IMR-90 (cell line): ENCODE results near the gene TGM5. TPM values are rescaled to one million over a fixed set of nuclear protein-coding genes. Genes with fewer than 3 reads are reported as not detected.
A peak's percentile ranks its signal among the peaks of the same experiment; 100 is the strongest.

ENCODE experiments used
- ATAC-seq: fragments of 200-7000 bp; cut with Tn5 transposase; 2 replicates; pipeline ENCODE4 v1.9.1; 2020; ENCODE audit warnings: low read depth, mild to moderate bottlenecking, moderate library complexity
- BruUV-seq: library from RNA; stranded (reverse); fragments of 400-500 nt; replicated peaks from 2 replicates; lab custom pipeline; 2021; lab: Mats Ljungman, UMichigan
- CTCF ChIA-PET: fragments of 300-600 bp; formaldehyde crosslinking; extraction: SDS; loops from one replicate; lab custom pipeline; 2021; ENCODE audit warnings: antibody characterized with exemption; lab: Yijun Ruan, JAX
- POLR2A ChIA-PET: fragments of 300-600 bp; sonication (Branson Sonifier 250); formaldehyde crosslinking; loops from one replicate; lab custom pipeline; 2022; ENCODE audit warnings: antibody characterized with exemption; ENCODE audit not compliant: unreplicated experiment; lab: Charles Lee
- DNase-seq: peaks from one replicate; pipeline ENCODE4 v3.0.0; 2013
- H2AFZ ChIP-seq: replicated peaks from 2 replicates; pipeline ENCODE3; 2013; ENCODE audit warnings: low read length, mild to moderate bottlenecking; ENCODE audit not compliant: poor library complexity
- H2AK5ac ChIP-seq: 2 replicates; pipeline ENCODE4 v1.6.1; 2013; ENCODE audit warnings: low read depth, low read length, inconsistent platforms
- H2AK9ac ChIP-seq: replicated peaks from 2 replicates; pipeline ENCODE3; 2013; ENCODE audit warnings: mild to moderate bottlenecking, low read depth, low read length, moderate library complexity; ENCODE audit not compliant: poor library complexity
- H2BK120ac ChIP-seq: 2 replicates; pipeline ENCODE4 v1.6.1; 2013; ENCODE audit warnings: low read depth, low read length, inconsistent platforms
- H2BK15ac ChIP-seq: 3 replicates; pipeline ENCODE4 v1.6.1; 2013; ENCODE audit warnings: low read depth, low read length, inconsistent platforms
- H2BK20ac ChIP-seq: 2 replicates; pipeline ENCODE4 v1.6.1; 2013; ENCODE audit warnings: low read depth, mild to moderate bottlenecking, inconsistent platforms, low read length, moderate library complexity
- H2BK5ac ChIP-seq: 2 replicates; pipeline ENCODE4 v1.6.1; 2013; ENCODE audit warnings: mild to moderate bottlenecking, low read depth, low read length, inconsistent platforms; ENCODE audit not compliant: poor library complexity, severe bottlenecking
- H3K14ac ChIP-seq: replicated peaks from 2 replicates; pipeline ENCODE4 v1.6.1; 2013; ENCODE audit warnings: low read depth, low read length, inconsistent platforms
- H3K18ac ChIP-seq: 2 replicates; pipeline ENCODE4 v1.6.1; 2013; ENCODE audit warnings: low read depth, low read length, control low read depth
- H3K23ac ChIP-seq: 2 replicates; pipeline ENCODE4 v1.6.1; 2013; ENCODE audit warnings: low read depth, low read length, inconsistent platforms
- H3K27ac ChIP-seq: 2 replicates; pipeline ENCODE4 v1.5.1; 2013; ENCODE audit warnings: mild to moderate bottlenecking, control low read depth, low read length; ENCODE audit not compliant: insufficient read depth
- H3K27me3 ChIP-seq: 2 replicates; pipeline ENCODE4 v1.6.1; 2013; ENCODE audit warnings: low read length; ENCODE audit not compliant: control insufficient read depth, insufficient read depth
- H3K36me3 ChIP-seq: 2 replicates; pipeline ENCODE4 v1.6.1; 2013; ENCODE audit warnings: low read length, mixed read lengths; ENCODE audit not compliant: control insufficient read depth, insufficient read depth
- H3K4ac ChIP-seq: 2 replicates; pipeline ENCODE4 v1.6.1; 2013; ENCODE audit warnings: low read depth, low read length, inconsistent platforms
- H3K4me1 ChIP-seq: 2 replicates; pipeline ENCODE4 v1.6.1; 2013; ENCODE audit warnings: low read length, mixed read lengths; ENCODE audit not compliant: control insufficient read depth, insufficient read depth
- H3K4me2 ChIP-seq: 2 replicates; pipeline ENCODE4 v1.6.1; 2013; ENCODE audit warnings: low read depth, mild to moderate bottlenecking, control low read depth, low read length, moderate library complexity
- H3K4me3 ChIP-seq: 2 replicates; pipeline ENCODE4 v1.5.1; 2013; ENCODE audit warnings: low read depth, mild to moderate bottlenecking, control low read depth, low read length, moderate library complexity; ENCODE audit not compliant: insufficient read depth
- H3K56ac ChIP-seq: 2 replicates; pipeline ENCODE4 v1.6.1; 2013; ENCODE audit warnings: low read length, inconsistent platforms; ENCODE audit not compliant: insufficient read depth; ENCODE audit errors: extremely low read depth
- H3K79me1 ChIP-seq, 2 experiments: 2 replicates each; pipeline ENCODE4 v1.6.1; 2013; ENCODE audit warnings: low read length in 2 of 2, inconsistent platforms in 1 of 2, low read depth in 1 of 2
- H3K9ac ChIP-seq: 2 replicates; pipeline ENCODE4 v1.6.1; 2013; ENCODE audit warnings: low read depth, low read length, control low read depth
- H3K9me1 ChIP-seq: 2 replicates; pipeline ENCODE4 v1.6.1; 2013; ENCODE audit warnings: low read length, inconsistent platforms; ENCODE audit not compliant: insufficient read depth
- H3K9me3 ChIP-seq: 2 replicates; pipeline ENCODE4 v1.6.1; 2013; ENCODE audit warnings: low read length; ENCODE audit not compliant: control insufficient read depth, insufficient read depth
- H4K20me1 ChIP-seq: 2 replicates; pipeline ENCODE4 v1.6.1; 2013; ENCODE audit warnings: low read length, inconsistent platforms; ENCODE audit not compliant: insufficient read depth
- H4K5ac ChIP-seq: 2 replicates; pipeline ENCODE4 v1.6.1; 2013; ENCODE audit warnings: mild to moderate bottlenecking, low read depth, low read length, control low read depth
- H4K8ac ChIP-seq, 2 experiments: 2 replicates each; pipeline ENCODE4 v1.6.1; 2013; ENCODE audit warnings: low read depth in 2 of 2, low read length in 2 of 2, control low read depth in 1 of 2, inconsistent platforms in 1 of 2
- H4K91ac ChIP-seq: 2 replicates; pipeline ENCODE4 v1.6.1; 2013; ENCODE audit warnings: low read depth, low read length, inconsistent platforms; ENCODE audit not compliant: insufficient read depth
- RCOR1 ChIP-seq: IDR thresholded peaks from 2 replicates; pipeline ENCODE4 v1.6.1; 2012; ENCODE audit warnings: mild to moderate bottlenecking, low read length, improper control_type of control experiment; ENCODE audit not compliant: insufficient replicate concordance
- USF2 ChIP-seq: fragments of 150-350 bp; IDR thresholded peaks from 2 replicates; pipeline ENCODE4 v1.6.1; 2017; ENCODE audit warnings: mild to moderate bottlenecking, antibody characterized with exemption, low read length, low read depth
- WGBS, 2 experiments: methylation state at CpG; one replicate each; pipeline versions ENCODE4 v1.1.5 to v1.1.7; 2013; ENCODE audit warnings: missing lambda C conversion rate in 2 of 2; ENCODE audit not compliant: insufficient read length in 1 of 2; ENCODE audit errors: extremely low coverage in 2 of 2; 5-methylcytosine and 5-hydroxymethylcytosine counted together
- dilution Hi-C: fragments of 300-500 bp; cut with HindIII; formaldehyde crosslinking; loops from one replicate; pipeline ENCODE4 v1.14.3; 2018; ENCODE audit warnings: low sequenced_read_pairs; ENCODE audit not compliant: unreplicated experiment
- in situ Hi-C: fragments of 300-500 bp; cut with MboI; formaldehyde crosslinking; loops from 3 replicates; pipeline ENCODE4 v1.14.3; 2019; ENCODE audit warnings: low sequenced_read_pairs, inconsistent platforms, mixed read lengths
- intact Hi-C: fragments of 100-400 bp; cut with micrococcal nuclease; formaldehyde crosslinking; loops from 2 replicates; pipeline ENCODE4 v1.10.0; 2022
- polyA plus RNA-seq, 3 experiments: library from polyadenylated mRNA; depleted of rRNA; stranded (reverse); fragments of >200 nt; gene quantifications; 2 replicates each; pipeline ENCODE4 v1.2.3, GENCODE V29; 2012; ENCODE audit warnings: low replicate concordance in 1 of 3
- total RNA-seq: library from RNA; depleted of rRNA; stranded (reverse); fragments of >200 nt; gene quantifications from 2 replicates; pipeline ENCODE4 v1.2.3, GENCODE V29; 2012

The TGM5 gene
- total and polyA plus RNA-seq, 2 of the 4 experiments (the other 2 are of a cell fraction): not detected

DNA sequence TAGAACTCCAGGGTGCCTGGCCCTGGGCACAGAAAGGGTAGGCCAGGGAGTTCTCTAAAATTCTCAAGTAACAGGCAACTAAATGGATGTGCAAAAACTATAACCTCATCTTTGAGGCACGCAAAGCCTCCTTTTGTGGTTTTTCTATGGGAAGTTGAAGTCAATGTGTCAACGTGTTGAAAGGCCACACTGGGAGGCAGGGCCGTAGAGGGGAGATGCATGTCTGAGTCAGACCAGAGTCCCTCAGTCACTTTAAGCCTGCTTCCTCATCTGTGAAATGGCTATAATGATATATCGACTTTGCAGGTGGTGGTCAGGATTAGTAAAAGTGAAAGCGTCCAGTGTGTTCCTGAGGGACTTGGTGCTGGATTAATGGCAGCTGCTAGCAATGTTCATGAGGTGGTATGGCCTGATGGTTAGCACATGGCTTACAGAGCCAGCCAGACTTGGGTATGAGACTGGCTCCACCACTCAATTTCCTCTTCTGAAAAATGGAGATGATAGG, 17.0 kb downstream of the TGM5 start:
- Histone ChIP-seq H2BK20ac (no peak overlapping the region), H4K20me1 (no peaks in the 10 kb centered on the region), H3K9me1 (no peaks in the 10 kb centered on the region), H2BK5ac (peak overlapping the region; percentile 22), H3K27me3 (peaks cover 26% of the 10 kb centered on the region), H3K4me3 (no peak overlapping the region), H3K4me1 (peaks cover 2% of the 10 kb centered on the region; the same call in 1 of the 2 replicates), H3K36me3 (no peaks in the 10 kb centered on the region), H2BK15ac (no peak overlapping the region), H3K9ac (no peak overlapping the region), H3K9me3 (no peaks in the 10 kb centered on the region), H3K79me1 (no peaks in the 10 kb centered on the region), H2AK5ac (no peak overlapping the region; the same call in 1 of the 2 replicates), H4K91ac (peak overlapping the region; percentile 2; the same call in 1 of the 2 replicates), H3K18ac (no peak overlapping the region), H2AFZ (no peak overlapping the region), H4K8ac (no peak overlapping the region), H3K4me2 (no peak overlapping the region), H4K5ac (no peak overlapping the region), H3K56ac (no peak overlapping the region), H2AK9ac (no peak overlapping the region), H2BK120ac (peak overlapping the region; percentile 71; the same call in 1 of the 2 replicates), H3K27ac (no peak overlapping the region), H3K14ac (no peak overlapping the region), H3K23ac (no peak overlapping the region), H3K4ac (no peak overlapping the region)
- no TSS peak for BruUV-seq
- peak; percentile 29 for TF ChIP-seq RCOR1
- no peak for TF ChIP-seq USF2
- ATAC-seq: peak; percentile 81
- 29% methylated on average over 1 of the region's 5 CpGs; no CpG with 5 or more reads in 1 of the 2 experiments for WGBS, 2 experiments
- dilution Hi-C loops (no loop called here), in situ Hi-C loops (no loop called here), intact Hi-C loops (no loop called here)
- CTCF ChIA-PET: no interaction called here
- POLR2A ChIA-PET: no interaction called here
- DNase-seq: peak; percentile 76
